Measurements from ENCODE around the gene AGPAT3. TPM values are rescaled to one million over a fixed set of nuclear protein-coding genes. Genes with fewer than 3 reads are reported as not detected.

AGPAT3 gene
- total RNA-seq, 4 donors from 2014 or later = 28.0 to 36.5 (median 32.2) TPM

DNA sequence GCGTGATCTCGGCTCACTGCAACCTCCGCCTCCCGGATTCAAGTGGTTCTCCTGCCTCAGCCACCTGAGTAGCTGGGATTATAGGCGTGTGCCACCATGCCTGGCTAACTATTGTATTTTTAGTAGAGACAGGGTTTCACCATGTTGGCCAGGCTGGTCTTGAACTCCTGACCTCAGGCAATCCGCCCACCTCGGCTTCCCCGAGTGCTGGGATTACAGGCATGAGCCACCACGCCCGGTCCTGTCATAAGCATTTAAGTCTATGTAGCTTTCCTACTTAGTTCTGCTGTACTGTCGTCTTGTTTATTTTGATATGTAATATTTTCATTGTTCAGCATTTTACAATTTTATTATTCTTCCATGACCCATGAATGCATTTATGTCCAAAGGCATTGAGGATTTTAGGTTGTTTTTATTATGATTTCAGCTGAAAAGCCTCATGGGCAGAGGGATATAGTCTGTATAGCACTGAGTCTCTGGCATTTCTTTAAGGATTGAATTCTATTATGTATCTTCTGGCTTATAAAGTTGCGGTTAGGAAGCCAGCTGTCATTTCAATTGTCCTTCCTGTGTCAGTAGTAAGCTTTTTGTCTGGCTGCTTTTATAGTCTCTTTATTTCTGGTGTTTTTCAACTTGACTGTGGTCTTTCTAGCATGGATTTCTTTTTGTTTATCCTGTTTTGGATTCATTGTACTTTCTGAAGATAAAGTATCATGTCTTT is 9.2 kb downstream of the AGPAT3 start:
- Histone ChIP-seq H3K9me3 (no peaks in the 10 kb centered on the region), H3K27me3 (no peaks in the 10 kb centered on the region), H3K4me3 (no peak overlapping the region), H3K36me3 (peaks cover 0 to 17% (median 9%) of the 10 kb centered on the region in 4 donors), H3K27ac (replicated peaks in 1 of 4) (no peak overlapping the region), H3K4me1 (peaks cover 11 to 34% (median 24%) of the 10 kb centered on the region in 4 donors)
- TF ChIP-seq, protein P1, sequence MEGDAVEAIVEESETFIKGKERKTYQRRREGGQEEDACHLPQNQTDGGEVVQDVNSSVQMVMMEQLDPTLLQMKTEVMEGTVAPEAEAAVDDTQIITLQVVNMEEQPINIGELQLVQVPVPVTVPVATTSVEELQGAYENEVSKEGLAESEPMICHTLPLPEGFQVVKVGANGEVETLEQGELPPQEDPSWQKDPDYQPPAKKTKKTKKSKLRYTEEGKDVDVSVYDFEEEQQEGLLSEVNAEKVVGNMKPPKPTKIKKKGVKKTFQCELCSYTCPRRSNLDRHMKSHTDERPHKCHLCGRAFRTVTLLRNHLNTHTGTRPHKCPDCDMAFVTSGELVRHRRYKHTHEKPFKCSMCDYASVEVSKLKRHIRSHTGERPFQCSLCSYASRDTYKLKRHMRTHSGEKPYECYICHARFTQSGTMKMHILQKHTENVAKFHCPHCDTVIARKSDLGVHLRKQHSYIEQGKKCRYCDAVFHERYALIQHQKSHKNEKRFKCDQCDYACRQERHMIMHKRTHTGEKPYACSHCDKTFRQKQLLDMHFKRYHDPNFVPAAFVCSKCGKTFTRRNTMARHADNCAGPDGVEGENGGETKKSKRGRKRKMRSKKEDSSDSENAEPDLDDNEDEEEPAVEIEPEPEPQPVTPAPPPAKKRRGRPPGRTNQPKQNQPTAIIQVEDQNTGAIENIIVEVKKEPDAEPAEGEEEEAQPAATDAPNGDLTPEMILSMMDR (IDR thresholded peaks at IDR 0.05) = no peak
- TF ChIP-seq EP300 (IDR thresholded peaks at IDR 0.05) (no peak), POLR2AphosphoS5 (IDR thresholded peaks at IDR 0.05) (no peak), POLR2A (IDR thresholded peaks at IDR 0.05; ENCODE audit: low read depth) (no peak)
- whole genome bisulfite sequencing = 77% methylated on average over 12 of the region's 12 CpGs
- intact Hi-C loops (cut with DNase I) = no loop called here
- DNase-seq (ENCODE audit: extremely low spot score) = no peak

DNA sequence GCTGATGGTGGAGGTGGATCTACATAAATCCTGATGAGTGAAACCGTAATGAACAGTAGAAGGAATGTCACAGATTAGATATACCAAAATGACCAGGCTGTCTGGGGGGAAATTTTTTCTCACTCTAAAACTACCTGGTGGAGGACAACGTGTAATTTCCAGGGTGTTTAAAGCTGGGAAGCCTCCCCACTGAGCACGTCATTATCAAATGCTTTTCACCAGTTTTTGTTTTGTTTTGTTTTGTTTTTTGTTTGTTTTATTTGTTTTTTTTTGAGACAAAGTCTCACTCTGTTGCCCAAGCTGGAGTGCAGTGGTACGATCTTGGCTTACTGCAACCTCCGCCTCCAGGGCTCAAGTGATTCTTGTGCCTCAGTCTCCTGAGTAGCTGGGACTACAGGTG is 11.6 kb downstream of the AGPAT3 start:
- peaks cover 0 to 17% (median 7%) of the 10 kb centered on the region in 4 donors for H3K36me3 ChIP-seq
- H3K4me3 ChIP-seq = no peak overlapping the region
- 95% methylated on average over 5 of the region's 5 CpGs for WGBS
- H3K27ac ChIP-seq (replicated peaks in 1 of 4) = no peak overlapping the region
- TF ChIP-seq POLR2A (IDR thresholded peaks at IDR 0.05; ENCODE audit: low read depth) (no peak), EP300 (IDR thresholded peaks at IDR 0.05) (no peak)
- TF ChIP-seq, protein P1 (IDR thresholded peaks at IDR 0.05) = no peak
- H3K4me1 ChIP-seq = peaks cover 20 to 49% (median 33%) of the 10 kb centered on the region in 4 donors
- H3K9me3 ChIP-seq = no peaks in the 10 kb centered on the region
- H3K27me3 ChIP-seq = no peaks in the 10 kb centered on the region
- intact Hi-C loops (cut with DNase I) = no loop called here
- no peak for DNase-seq (ENCODE audit: extremely low spot score)

DNA sequence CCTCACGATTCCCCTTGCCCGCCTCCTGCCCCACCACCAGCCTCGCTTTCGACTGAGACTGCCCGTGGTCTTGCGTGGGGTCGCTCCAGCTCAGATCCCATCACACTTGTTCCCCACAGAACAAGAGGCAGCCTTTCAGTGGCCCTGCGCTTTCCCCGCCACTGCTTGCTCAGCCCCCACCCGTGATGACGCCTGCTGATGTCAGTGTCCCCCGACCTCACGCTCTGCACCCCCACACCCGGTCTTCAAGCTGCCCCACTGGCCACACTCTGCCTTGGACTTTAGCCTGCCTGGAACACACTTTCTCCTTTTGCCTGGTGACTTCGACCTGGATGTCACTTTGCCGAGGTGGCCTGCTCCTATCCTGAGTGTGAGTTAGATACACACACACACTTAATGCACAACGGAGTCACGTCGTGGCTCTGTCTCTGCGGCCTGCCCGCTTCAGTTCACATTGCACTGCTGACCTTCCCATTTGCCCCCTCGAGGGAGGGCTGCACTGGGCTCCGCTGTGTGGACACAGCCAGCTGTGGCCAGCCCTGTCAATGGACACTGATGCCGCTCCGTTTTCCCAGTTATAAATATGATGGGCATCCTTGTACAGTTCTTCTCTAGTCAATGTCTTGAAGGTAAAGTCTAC is 13.0 kb downstream of the AGPAT3 start:
- intact Hi-C loops (cut with DNase I) = no loop called here
- no peak overlapping the region for H3K27ac ChIP-seq (replicated peaks in 1 of 4)
- DNase-seq (ENCODE audit: extremely low spot score) = no peak
- H3K4me1 ChIP-seq = peaks cover 20 to 56% (median 37%) of the 10 kb centered on the region in 4 donors
- peaks cover 0 to 22% (median 5%) of the 10 kb centered on the region in 4 donors for H3K36me3 ChIP-seq
- 94% methylated on average over 23 of the region's 25 CpGs for WGBS
- H3K27me3 ChIP-seq = no peaks in the 10 kb centered on the region
- H3K4me3 ChIP-seq = no peak overlapping the region
- TF ChIP-seq POLR2AphosphoS5 (IDR thresholded peaks at IDR 0.05) (no peak), EP300 (IDR thresholded peaks at IDR 0.05) (no peak), POLR2A (IDR thresholded peaks at IDR 0.05; ENCODE audit: low read depth) (no peak)
- TF ChIP-seq, protein P1 (IDR thresholded peaks at IDR 0.05) = no peak
- H3K9me3 ChIP-seq = no peaks in the 10 kb centered on the region

DNA sequence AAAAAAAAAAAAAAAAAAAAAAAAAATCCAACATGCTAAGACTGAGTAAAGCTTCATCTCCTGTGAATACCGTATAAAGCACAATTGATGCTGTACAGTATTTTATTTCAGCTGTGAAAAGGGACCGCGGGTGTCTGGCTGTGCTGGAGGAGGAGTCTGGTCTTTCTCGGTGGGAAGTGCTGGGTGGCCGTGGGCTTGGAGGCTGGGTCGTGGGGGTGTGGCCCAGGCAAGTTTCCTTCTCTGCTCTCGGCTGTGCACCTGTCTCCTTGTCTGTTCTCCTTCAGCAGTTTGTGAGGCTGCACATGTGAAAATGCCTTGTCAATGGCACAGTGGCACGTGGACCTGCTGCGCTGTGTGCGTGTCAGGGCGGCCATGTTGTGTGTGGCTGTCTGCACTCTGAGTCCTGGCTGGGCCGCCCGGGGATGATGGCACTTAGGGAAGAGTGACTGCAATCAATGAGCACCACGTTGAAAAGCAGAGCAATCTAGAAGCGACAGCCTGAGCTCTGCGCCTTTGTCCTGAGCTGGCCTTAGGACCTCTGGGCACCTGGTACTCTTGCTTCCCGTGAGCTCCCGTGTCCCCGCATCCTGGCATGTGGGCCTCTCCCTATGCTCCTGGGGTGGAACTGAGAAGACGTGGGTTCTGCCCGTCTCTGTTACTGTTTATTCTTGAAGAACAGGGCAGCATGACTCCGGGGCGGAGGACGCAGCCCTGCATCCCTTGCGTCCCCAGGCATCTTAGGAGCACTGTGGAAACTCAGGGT is 14.5 kb downstream of the AGPAT3 start:
- 92% methylated on average over 25 of the region's 25 CpGs for WGBS
- no peaks in the 10 kb centered on the region for H3K9me3 ChIP-seq
- no peak for DNase-seq (ENCODE audit: extremely low spot score)
- no peaks in the 10 kb centered on the region for H3K27me3 ChIP-seq
- H3K4me3 ChIP-seq = no peak overlapping the region
- TF ChIP-seq, protein P1 (IDR thresholded peaks at IDR 0.05) = no peak
- TF ChIP-seq POLR2AphosphoS5 (IDR thresholded peaks at IDR 0.05) (no peak), POLR2A (IDR thresholded peaks at IDR 0.05; ENCODE audit: low read depth) (no peak), EP300 (IDR thresholded peaks at IDR 0.05) (no peak)
- H3K27ac ChIP-seq (replicated peaks in 1 of 4) = no peak overlapping the region
- H3K4me1 ChIP-seq = peaks cover 34 to 60% (median 48%) of the 10 kb centered on the region in 4 donors
- peaks cover 0 to 19% (median 2%) of the 10 kb centered on the region in 4 donors for H3K36me3 ChIP-seq
- intact Hi-C loops (cut with DNase I) = no loop called here

Data from esophagus muscularis mucosa (tissue), 4 donors.